ENCODE data around the gene CCDC174.
"Not testable (repeated sequence)": the region's sequence is repeated elsewhere in the genome, so short reads cannot be mapped to it uniquely, and the experiment has no call there.

The CCDC174 gene

DNA sequence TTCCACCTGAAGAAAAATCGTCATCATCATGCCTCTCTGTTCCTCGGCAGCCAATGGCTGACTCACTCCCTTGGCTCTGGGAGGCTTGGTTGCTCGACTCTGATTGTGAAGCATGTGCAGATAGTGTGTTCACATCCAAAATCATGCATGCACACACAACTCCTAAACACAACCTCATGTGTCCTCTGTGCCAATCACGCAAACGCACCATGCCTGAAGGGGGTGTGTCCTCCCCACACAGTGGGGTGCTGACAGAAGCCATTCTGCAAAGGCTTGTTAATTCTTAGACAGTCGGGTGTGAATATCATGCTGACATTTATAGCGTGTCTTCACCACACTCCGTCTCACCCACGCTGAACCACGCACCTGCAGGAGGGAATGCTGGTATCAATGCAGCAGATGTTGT lies 11.4 kb upstream of the CCDC174 start:
- Histone ChIP-seq H3K4me3 (ENCODE audit: low read depth, low read length) (no peak overlapping the region), H3K27ac (ENCODE audit: low read depth, low read length) (no peak overlapping the region), H3K4me1 (ENCODE audit: control insufficient read depth, insufficient read depth, low read length, unreplicated experiment) (peaks cover 12% of the 10 kb centered on the region), H3K79me2 (ENCODE audit: control insufficient read depth, insufficient read depth, low read length, unreplicated experiment) (no peaks in the 10 kb centered on the region), H2AFZ (ENCODE audit: low read length, unreplicated experiment) (no peak overlapping the region), H3K36me3 (ENCODE audit: insufficient read depth, low read length) (no peaks in the 10 kb centered on the region), H3K27me3 (ENCODE audit: insufficient read depth, low read length) (peaks cover 48% of the 10 kb centered on the region)

DNA sequence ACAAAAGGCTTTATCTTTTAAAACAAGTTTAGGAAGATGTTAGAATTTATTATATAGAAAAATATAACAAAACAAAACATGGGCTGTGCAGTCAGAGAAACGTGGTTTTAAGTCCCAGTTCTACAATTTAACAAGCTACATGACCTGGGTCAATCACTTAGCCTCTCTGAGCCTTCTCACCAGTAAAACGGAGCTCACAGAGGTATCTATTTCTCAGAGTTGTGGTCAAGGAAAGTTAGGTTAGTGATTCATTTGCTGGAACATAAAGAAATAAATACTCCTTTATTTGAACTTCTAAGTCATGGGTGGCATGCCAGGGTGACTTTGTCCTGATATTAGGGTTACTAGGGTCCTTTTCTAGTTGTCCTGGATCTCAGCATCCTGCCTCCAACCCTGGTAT lies 10.8 kb upstream of the CCDC174 start:
- Histone ChIP-seq H3K4me3 (ENCODE audit: low read depth, low read length) (no peak overlapping the region), H3K79me2 (ENCODE audit: control insufficient read depth, insufficient read depth, low read length, unreplicated experiment) (no peaks in the 10 kb centered on the region), H3K27me3 (ENCODE audit: insufficient read depth, low read length) (peaks cover 50% of the 10 kb centered on the region), H3K27ac (ENCODE audit: low read depth, low read length) (no peak overlapping the region), H3K36me3 (ENCODE audit: insufficient read depth, low read length) (no peaks in the 10 kb centered on the region), H2AFZ (ENCODE audit: low read length, unreplicated experiment) (no peak overlapping the region), H3K4me1 (ENCODE audit: control insufficient read depth, insufficient read depth, low read length, unreplicated experiment) (peaks cover 8% of the 10 kb centered on the region)

DNA sequence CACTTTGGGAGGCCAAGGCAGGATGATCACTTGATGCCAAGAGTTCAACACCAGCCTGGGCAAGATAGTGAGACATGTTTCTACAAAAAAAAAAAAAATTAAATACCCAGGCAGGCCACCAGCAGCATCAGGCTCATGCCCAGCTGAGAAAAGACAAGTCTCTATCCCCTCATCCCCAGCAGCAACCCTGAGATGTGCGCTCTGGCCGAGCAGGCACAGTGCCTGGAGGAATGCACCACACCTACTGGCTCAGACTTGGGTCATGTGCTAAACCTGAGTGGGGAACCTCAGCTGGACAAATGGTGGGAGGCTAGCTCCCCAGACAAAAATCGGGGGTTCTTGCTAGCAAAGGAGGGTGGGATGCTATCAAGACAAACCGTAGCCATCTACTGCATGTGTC lies 10.2 kb upstream of the CCDC174 start:
- Histone ChIP-seq H3K4me3 (ENCODE audit: low read depth, low read length) (no peak overlapping the region), H3K36me3 (ENCODE audit: insufficient read depth, low read length) (no peaks in the 10 kb centered on the region), H2AFZ (ENCODE audit: low read length, unreplicated experiment) (no peak overlapping the region), H3K27ac (ENCODE audit: low read depth, low read length) (no peak overlapping the region), H3K27me3 (ENCODE audit: insufficient read depth, low read length) (peaks cover 49% of the 10 kb centered on the region), H3K79me2 (ENCODE audit: control insufficient read depth, insufficient read depth, low read length, unreplicated experiment) (no peaks in the 10 kb centered on the region), H3K4me1 (ENCODE audit: control insufficient read depth, insufficient read depth, low read length, unreplicated experiment) (peaks cover 8% of the 10 kb centered on the region)

DNA sequence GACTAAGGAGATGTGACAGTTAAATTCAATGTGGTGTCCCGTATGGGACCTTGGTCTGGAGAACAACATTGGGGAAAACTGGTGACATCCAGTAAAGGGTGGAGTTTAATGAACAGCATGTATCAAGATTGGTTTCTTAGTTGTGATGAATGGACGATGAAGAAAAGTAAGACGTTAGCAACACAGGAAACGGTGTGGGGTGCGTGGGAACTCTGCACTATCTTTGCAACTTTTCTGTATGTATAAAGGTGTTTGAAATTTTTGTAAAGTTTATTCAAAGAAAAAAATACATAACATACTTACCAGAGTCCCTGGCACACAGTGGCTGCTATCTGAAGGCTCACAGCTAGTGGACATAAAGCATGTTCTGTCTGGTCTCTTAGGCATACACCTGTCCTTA lies 6.1 kb upstream of the CCDC174 start:
- no peak overlapping the region for H2AFZ ChIP-seq (ENCODE audit: low read length, unreplicated experiment)
- no peak overlapping the region for H3K4me3 ChIP-seq (ENCODE audit: low read depth, low read length)
- H3K27ac ChIP-seq (ENCODE audit: low read depth, low read length) = no peak overlapping the region
- H3K79me2 ChIP-seq (ENCODE audit: control insufficient read depth, insufficient read depth, low read length, unreplicated experiment) = no peaks in the 10 kb centered on the region
- H3K4me1 ChIP-seq (ENCODE audit: control insufficient read depth, insufficient read depth, low read length, unreplicated experiment) = peaks cover 10% of the 10 kb centered on the region
- H3K36me3 ChIP-seq (ENCODE audit: insufficient read depth, low read length) = no peaks in the 10 kb centered on the region
- H3K27me3 ChIP-seq (ENCODE audit: insufficient read depth, low read length) = peaks cover 27% of the 10 kb centered on the region

DNA sequence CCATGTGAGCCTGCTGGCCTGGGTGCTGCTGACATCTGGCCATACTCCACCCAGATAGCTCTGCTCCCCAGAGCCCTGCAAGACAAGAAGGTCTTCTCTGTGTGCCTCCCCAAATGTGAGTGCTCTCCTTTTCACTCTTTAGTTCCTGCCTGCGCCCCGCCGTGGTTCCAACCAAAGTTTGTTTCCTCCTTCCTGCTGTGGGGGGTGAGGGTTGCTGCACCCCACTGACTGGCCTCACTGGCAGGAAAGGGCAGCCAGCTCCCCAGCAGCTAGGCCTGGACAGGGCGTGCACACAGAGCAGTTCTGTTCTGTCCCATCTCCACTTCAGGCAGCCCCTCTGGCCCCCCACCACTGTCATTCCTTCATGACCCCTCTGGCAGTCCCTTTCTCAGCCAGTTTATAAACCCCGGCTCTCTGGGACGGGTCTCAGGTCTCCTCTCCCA lies 5.4 kb upstream of the CCDC174 start:
- no peaks in the 10 kb centered on the region for H3K36me3 ChIP-seq (ENCODE audit: insufficient read depth, low read length)
- H3K4me3 ChIP-seq (ENCODE audit: low read depth, low read length) = no peak overlapping the region
- peaks cover 27% of the 10 kb centered on the region for H3K27me3 ChIP-seq (ENCODE audit: insufficient read depth, low read length)
- H3K27ac ChIP-seq (ENCODE audit: low read depth, low read length) = no peak overlapping the region
- no peak overlapping the region for H2AFZ ChIP-seq (ENCODE audit: low read length, unreplicated experiment)
- peaks cover 13% of the 10 kb centered on the region for H3K4me1 ChIP-seq (ENCODE audit: control insufficient read depth, insufficient read depth, low read length, unreplicated experiment)
- peaks cover 2% of the 10 kb centered on the region for H3K79me2 ChIP-seq (ENCODE audit: control insufficient read depth, insufficient read depth, low read length, unreplicated experiment)

DNA sequence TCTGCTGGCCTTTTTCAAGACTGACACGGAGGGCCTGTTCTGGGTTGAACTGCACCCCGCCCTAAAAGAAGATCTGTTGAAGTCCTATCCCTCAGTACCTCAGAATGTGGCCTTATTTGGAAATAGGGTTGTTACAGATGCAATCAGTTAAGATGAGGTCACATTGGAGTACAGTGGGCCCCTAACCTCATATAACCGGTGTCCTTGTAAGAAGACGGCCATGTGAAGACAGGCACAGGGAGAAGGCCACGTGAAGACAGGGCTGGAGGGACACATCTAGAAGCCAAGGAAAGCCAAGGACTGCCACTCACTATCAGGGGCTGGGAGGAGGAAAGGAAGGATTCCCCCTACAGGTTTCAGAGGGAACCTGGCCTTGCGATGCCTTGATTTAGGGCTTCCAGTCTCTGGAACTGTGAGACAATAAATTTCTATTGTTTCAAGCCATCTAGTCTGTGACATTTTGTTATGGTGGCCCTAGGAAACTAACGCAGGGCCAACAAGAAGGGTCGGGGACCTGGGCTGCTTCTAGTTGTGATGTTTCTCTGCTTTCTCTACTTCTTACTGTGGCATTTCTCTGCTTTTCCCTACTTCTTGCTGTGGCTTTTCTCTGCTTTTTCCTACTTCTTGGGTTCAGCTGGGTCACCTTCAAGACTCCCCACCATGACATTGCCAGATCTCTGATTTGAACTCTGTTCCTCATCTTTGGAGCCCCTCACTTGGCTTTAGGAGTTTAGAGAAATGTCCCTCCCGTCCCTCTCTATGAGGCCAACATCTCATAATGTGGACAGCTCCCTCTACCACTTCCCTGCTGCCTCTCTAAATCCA lies 4.8 kb upstream of the CCDC174 start:
- Histone ChIP-seq H3K36me3 (ENCODE audit: insufficient read depth, low read length) (no peaks in the 10 kb centered on the region), H3K27ac (ENCODE audit: low read depth, low read length) (no peak overlapping the region), H3K27me3 (ENCODE audit: insufficient read depth, low read length) (peaks cover 27% of the 10 kb centered on the region), H2AFZ (ENCODE audit: low read length, unreplicated experiment) (no peak overlapping the region), H3K4me1 (ENCODE audit: control insufficient read depth, insufficient read depth, low read length, unreplicated experiment) (peaks cover 13% of the 10 kb centered on the region), H3K79me2 (ENCODE audit: control insufficient read depth, insufficient read depth, low read length, unreplicated experiment) (peaks cover 5% of the 10 kb centered on the region), H3K4me3 (ENCODE audit: low read depth, low read length) (no peak overlapping the region)

DNA sequence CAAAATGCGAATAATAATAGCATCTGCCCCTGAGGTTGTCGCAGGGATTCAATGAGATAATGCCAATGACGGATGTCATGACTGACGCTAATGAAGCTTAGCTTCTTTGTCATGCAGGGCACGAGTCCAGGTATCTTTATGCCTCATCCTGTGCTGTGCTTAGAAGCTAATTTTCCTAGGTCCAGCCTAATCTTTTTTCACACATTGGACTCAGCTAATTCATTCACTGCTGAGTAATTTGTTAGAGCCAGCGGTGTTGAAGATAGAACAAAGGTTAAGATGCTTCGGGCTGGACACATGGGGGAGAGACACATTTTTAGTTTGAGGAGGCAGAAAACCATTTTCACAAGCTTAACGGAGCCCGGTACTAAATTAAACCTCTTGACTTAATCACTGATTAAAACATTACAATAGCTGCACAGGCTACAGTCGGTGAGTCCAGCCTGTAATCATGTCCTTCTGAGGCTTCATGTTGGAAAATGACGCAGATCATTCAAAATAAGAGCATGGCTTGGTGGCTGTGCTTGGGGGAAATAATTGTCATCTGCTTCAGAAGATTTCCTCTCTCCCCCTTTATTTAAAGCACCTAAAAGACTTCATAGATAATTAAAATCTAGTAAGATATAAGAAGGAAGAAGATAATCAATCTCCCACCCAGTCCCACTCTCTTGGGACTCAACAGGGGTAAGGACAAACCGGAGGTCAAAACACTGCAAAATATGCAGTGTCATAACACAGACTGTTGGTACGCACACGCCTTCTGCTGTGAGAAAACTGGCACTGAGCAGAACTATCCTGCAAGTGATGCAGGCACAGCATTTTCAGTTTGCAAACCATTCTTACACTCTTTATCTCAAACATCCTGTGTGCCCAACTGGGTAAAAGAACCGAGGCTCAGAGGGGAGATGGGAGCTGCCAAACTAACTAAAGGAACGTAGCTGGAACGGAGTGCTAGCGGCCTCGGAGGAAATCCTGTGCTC lies 3.3 kb upstream of the CCDC174 start:
- no peak overlapping the region for H3K4me3 ChIP-seq (ENCODE audit: low read depth, low read length)
- peaks cover 17% of the 10 kb centered on the region for H3K79me2 ChIP-seq (ENCODE audit: control insufficient read depth, insufficient read depth, low read length, unreplicated experiment)
- H3K4me1 ChIP-seq (ENCODE audit: control insufficient read depth, insufficient read depth, low read length, unreplicated experiment) = peaks cover 19% of the 10 kb centered on the region
- no peaks in the 10 kb centered on the region for H3K36me3 ChIP-seq (ENCODE audit: insufficient read depth, low read length)
- H2AFZ ChIP-seq (ENCODE audit: low read length, unreplicated experiment) = no peak overlapping the region
- peaks cover 16% of the 10 kb centered on the region for H3K27me3 ChIP-seq (ENCODE audit: insufficient read depth, low read length)
- no peak overlapping the region; the same call in 1 of the 2 replicates for H3K27ac ChIP-seq (ENCODE audit: low read depth, low read length)

DNA sequence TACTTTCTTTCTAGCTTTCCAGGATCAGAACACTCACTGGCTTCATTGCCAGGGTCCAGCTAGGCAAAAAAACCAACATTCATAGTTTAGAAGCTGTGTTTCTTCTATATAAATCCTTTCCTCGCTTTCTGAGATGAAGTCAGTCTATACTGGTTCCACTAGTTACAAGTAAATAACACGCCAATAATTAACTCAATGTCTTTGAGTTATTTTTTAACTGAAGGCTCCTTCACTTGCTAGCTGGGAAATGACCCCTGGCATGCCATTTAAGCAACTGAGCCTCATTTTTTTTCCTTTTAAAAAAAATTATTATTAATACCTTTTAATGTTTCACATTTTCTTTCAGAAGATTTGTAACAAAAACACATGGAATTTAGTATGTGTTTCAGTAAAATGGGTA lies 2.1 kb upstream of the CCDC174 start:
- H3K36me3 ChIP-seq (ENCODE audit: insufficient read depth, low read length) = no peaks in the 10 kb centered on the region; the same call in 1 of the 2 replicates
- no peak overlapping the region for H3K4me3 ChIP-seq (ENCODE audit: low read depth, low read length)
- no peak overlapping the region for H3K27ac ChIP-seq (ENCODE audit: low read depth, low read length)
- H2AFZ ChIP-seq (ENCODE audit: low read length, unreplicated experiment) = no peak overlapping the region
- H3K79me2 ChIP-seq (ENCODE audit: control insufficient read depth, insufficient read depth, low read length, unreplicated experiment) = peaks cover 27% of the 10 kb centered on the region
- peaks cover 29% of the 10 kb centered on the region for H3K4me1 ChIP-seq (ENCODE audit: control insufficient read depth, insufficient read depth, low read length, unreplicated experiment)
- H3K27me3 ChIP-seq (ENCODE audit: insufficient read depth, low read length) = peaks cover 5% of the 10 kb centered on the region; the same call in 1 of the 2 replicates

DNA sequence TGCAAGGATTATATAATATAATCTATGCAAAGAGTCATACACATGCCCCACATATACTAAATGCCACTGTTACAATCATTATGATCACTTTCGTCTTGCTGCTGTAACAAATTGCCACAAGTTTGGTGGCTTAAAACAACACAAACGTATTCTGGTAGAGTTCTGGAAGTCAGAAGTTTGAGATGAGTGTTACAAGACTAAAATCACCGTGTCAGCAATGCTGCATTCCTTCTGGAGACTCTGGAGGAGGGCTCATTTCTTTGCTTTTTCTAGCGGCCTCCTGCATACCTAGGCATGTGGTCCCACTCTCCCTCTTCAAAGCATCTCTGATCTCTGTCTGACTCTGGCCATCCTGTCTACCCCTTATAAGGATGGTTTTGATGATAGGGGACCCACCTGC lies 1.4 kb upstream of the CCDC174 start:
- Histone ChIP-seq H3K27me3 (ENCODE audit: insufficient read depth, low read length) (0 out of 2 replicates have a peak, but pooled peaks cover 2% of the 10 kb centered on the region), H3K79me2 (ENCODE audit: control insufficient read depth, insufficient read depth, low read length, unreplicated experiment) (peaks cover 27% of the 10 kb centered on the region), H2AFZ (ENCODE audit: low read length, unreplicated experiment) (no peak overlapping the region), H3K36me3 (ENCODE audit: insufficient read depth, low read length) (no peaks in the 10 kb centered on the region; the same call in 1 of the 2 replicates), H3K4me1 (ENCODE audit: control insufficient read depth, insufficient read depth, low read length, unreplicated experiment) (peaks cover 29% of the 10 kb centered on the region), H3K4me3 (ENCODE audit: low read depth, low read length) (peak overlapping the region; percentile 79; the same call in 1 of the 2 replicates), H3K27ac (ENCODE audit: low read depth, low read length) (no peak overlapping the region)

DNA sequence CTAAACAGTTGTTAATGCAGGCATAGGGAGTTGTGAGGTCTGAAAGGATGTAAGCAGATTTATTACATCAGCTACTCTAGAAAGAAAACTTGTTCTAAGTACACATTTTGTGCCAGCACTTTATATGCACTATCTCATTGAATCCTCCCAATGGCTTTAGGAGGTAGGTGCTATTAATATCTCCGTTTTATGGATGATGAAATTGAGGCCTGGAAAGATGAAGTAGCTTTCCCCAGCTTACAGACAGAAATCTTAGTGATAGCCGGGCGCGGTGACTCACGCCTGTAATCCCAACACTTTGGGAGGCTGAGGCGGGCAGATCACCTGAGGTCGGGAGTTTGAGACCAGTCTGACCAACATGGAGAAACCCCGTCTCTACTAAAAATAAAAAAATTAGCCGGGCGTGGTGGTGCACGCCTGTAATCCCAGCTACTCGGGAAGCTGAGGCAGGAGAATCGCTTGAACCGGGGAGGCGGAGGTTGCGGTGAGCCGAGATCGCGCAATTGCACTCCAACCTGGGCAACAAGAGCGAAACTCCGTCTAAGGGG lies 872 bp downstream of the CCDC174 start:
- Histone ChIP-seq H3K36me3 (ENCODE audit: insufficient read depth, low read length) (peaks cover 11% of the 10 kb centered on the region), H3K79me2 (ENCODE audit: control insufficient read depth, insufficient read depth, low read length, unreplicated experiment) (peaks cover 29% of the 10 kb centered on the region), H2AFZ (ENCODE audit: low read length, unreplicated experiment) (peak overlapping the region; percentile 92), H3K4me1 (ENCODE audit: control insufficient read depth, insufficient read depth, low read length, unreplicated experiment) (peaks cover 29% of the 10 kb centered on the region), H3K4me3 (ENCODE audit: low read depth, low read length) (peak overlapping the region; percentile 79), H3K27ac (ENCODE audit: low read depth, low read length) (peak overlapping the region; percentile 70)
- not testable (repeated sequence) for H3K27me3 ChIP-seq (ENCODE audit: insufficient read depth, low read length)
